ENCODE measurements around the gene CFAP74.

Gene CFAP74

GRCh38 chr1:1910651-1911331, 92.8 kb downstream of the CFAP74 start:
- H3K27me3 ChIP-seq (ENCODE audit: control insufficient read depth, insufficient read depth, low read length) = no peaks in the 10 kb centered on the region
- H3K4me3 ChIP-seq (ENCODE audit: low read length) = no peak overlapping the region
- no peaks in the 10 kb centered on the region for H3K36me3 ChIP-seq (ENCODE audit: control insufficient read depth, insufficient read depth, low read length)
- peaks cover 4% of the 10 kb centered on the region for H3K4me1 ChIP-seq (ENCODE audit: control insufficient read depth, insufficient read depth, low read length)
- H3K9ac ChIP-seq (ENCODE audit: low read length) = no peak overlapping the region
- no peak overlapping the region for H3K27ac ChIP-seq (ENCODE audit: low read depth, low read length)

- H3K36me3 ChIP-seq (ENCODE audit: control insufficient read depth, insufficient read depth, low read length) = no peaks in the 10 kb centered on the region
- no peak overlapping the region for H3K27ac ChIP-seq (ENCODE audit: low read depth, low read length)
- no peaks in the 10 kb centered on the region for H3K27me3 ChIP-seq (ENCODE audit: control insufficient read depth, insufficient read depth, low read length)
- peak overlapping the region; percentile 67 for H3K4me3 ChIP-seq (ENCODE audit: low read length)
- H3K9ac ChIP-seq (ENCODE audit: low read length) = no peak overlapping the region
- peaks cover 4% of the 10 kb centered on the region for H3K4me1 ChIP-seq (ENCODE audit: control insufficient read depth, insufficient read depth, low read length)
Measured at GRCh38 chr1:1910033-1910465, 93.5 kb downstream of the CFAP74 start.

- Histone ChIP-seq H3K4me3 (ENCODE audit: low read length) (peak overlapping the region; percentile 65), H3K4me1 (ENCODE audit: control insufficient read depth, insufficient read depth, low read length) (peaks cover 4% of the 10 kb centered on the region), H3K27me3 (ENCODE audit: control insufficient read depth, insufficient read depth, low read length) (no peaks in the 10 kb centered on the region), H3K36me3 (ENCODE audit: control insufficient read depth, insufficient read depth, low read length) (no peaks in the 10 kb centered on the region), H3K9ac (ENCODE audit: low read length) (peak overlapping the region; percentile 51), H3K27ac (ENCODE audit: low read depth, low read length) (peak overlapping the region; percentile 76)
Measured at GRCh38 chr1:1908506-1908791, 95.1 kb downstream of the CFAP74 start.

DNA sequence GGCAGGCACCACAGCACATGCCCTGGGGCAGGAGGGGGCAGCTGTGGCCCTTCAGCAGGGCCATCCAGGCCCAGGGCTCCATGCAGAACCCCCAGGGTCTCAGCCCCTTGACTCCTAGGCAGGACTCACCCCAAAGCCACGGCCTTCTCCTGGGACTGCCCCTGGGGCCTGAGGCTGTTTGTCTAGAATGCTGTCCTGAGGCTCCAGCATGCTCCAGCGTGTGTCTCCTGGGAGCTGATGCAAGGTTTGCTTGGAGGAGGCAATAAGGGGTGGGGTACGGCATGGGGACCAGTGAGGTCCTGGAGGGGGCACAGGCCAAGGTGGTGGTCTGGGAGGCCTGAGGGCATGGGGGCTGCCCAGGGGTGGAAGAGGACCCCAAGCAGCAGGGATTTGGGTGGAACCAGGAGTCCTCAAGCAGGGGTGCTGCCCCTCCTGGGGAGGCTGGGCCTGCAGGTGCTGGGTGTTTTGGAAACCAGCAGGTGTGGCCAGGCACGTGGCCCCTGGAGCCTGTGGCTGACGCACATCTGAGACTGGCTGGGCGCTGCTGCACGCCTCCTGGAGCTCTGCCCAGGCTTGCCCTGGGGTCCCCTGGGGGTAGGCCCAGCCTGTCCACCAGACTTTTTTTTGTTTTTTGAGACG, 96.4 kb downstream of the CFAP74 start:
- peaks cover 4% of the 10 kb centered on the region for H3K4me1 ChIP-seq (ENCODE audit: control insufficient read depth, insufficient read depth, low read length)
- H3K27ac ChIP-seq (ENCODE audit: low read depth, low read length) = no peak overlapping the region
- H3K36me3 ChIP-seq (ENCODE audit: control insufficient read depth, insufficient read depth, low read length) = no peaks in the 10 kb centered on the region
- no peak overlapping the region for H3K4me3 ChIP-seq (ENCODE audit: low read length)
- no peak overlapping the region for H3K9ac ChIP-seq (ENCODE audit: low read length)
- no peaks in the 10 kb centered on the region for H3K27me3 ChIP-seq (ENCODE audit: control insufficient read depth, insufficient read depth, low read length)

- H3K36me3 ChIP-seq (ENCODE audit: control insufficient read depth, insufficient read depth, low read length) = no peaks in the 10 kb centered on the region
- H3K4me1 ChIP-seq (ENCODE audit: control insufficient read depth, insufficient read depth, low read length) = peaks cover 4% of the 10 kb centered on the region
- no peak overlapping the region for H3K4me3 ChIP-seq (ENCODE audit: low read length)
- H3K27ac ChIP-seq (ENCODE audit: low read depth, low read length) = no peak overlapping the region
- no peak overlapping the region for H3K9ac ChIP-seq (ENCODE audit: low read length)
- H3K27me3 ChIP-seq (ENCODE audit: control insufficient read depth, insufficient read depth, low read length) = no peaks in the 10 kb centered on the region
Measured at GRCh38 chr1:1906185-1907097, 97.1 kb downstream of the CFAP74 start.

DNA sequence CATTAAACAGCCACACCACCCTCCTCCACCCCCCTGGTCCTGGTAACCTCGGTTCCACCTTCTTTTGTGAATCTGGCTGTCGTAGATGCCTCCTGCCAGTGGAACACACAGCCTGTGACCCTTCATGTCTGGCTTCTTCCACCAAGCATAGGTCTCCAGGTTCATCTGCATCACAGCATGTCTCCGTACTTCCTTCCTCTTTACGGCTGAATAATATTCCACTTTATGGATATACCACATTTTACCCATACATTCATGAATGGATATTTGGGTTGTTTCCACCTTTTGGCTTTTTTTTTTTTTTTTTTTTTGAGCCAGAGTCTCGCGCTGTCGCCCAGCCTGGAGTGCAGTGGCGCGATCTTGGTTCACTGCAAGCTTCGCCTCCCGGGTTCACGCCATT, 100.4 kb downstream of the CFAP74 start:
- peaks cover 3% of the 10 kb centered on the region for H3K4me1 ChIP-seq (ENCODE audit: control insufficient read depth, insufficient read depth, low read length)
- no peaks in the 10 kb centered on the region for H3K36me3 ChIP-seq (ENCODE audit: control insufficient read depth, insufficient read depth, low read length)
- no peaks in the 10 kb centered on the region for H3K27me3 ChIP-seq (ENCODE audit: control insufficient read depth, insufficient read depth, low read length)
- no peak overlapping the region for H3K4me3 ChIP-seq (ENCODE audit: low read length)
- no peak overlapping the region for H3K9ac ChIP-seq (ENCODE audit: low read length)
- no peak overlapping the region for H3K27ac ChIP-seq (ENCODE audit: low read depth, low read length)

GRCh38 chr1:1901641-1902294, 101.8 kb downstream of the CFAP74 start:
- no peak overlapping the region for H3K9ac ChIP-seq (ENCODE audit: low read length)
- no peaks in the 10 kb centered on the region for H3K36me3 ChIP-seq (ENCODE audit: control insufficient read depth, insufficient read depth, low read length)
- H3K27me3 ChIP-seq (ENCODE audit: control insufficient read depth, insufficient read depth, low read length) = no peaks in the 10 kb centered on the region
- no peaks in the 10 kb centered on the region for H3K4me1 ChIP-seq (ENCODE audit: control insufficient read depth, insufficient read depth, low read length)
- H3K4me3 ChIP-seq (ENCODE audit: low read length) = no peak overlapping the region
- no peak overlapping the region for H3K27ac ChIP-seq (ENCODE audit: low read depth, low read length)

- Histone ChIP-seq H3K4me1 (ENCODE audit: control insufficient read depth, insufficient read depth, low read length) (no peaks in the 10 kb centered on the region), H3K27me3 (ENCODE audit: control insufficient read depth, insufficient read depth, low read length) (no peaks in the 10 kb centered on the region), H3K27ac (ENCODE audit: low read depth, low read length) (no peak overlapping the region), H3K9ac (ENCODE audit: low read length) (no peak overlapping the region), H3K36me3 (ENCODE audit: control insufficient read depth, insufficient read depth, low read length) (no peaks in the 10 kb centered on the region), H3K4me3 (ENCODE audit: low read length) (no peak overlapping the region)
Measured at GRCh38 chr1:1900883-1901640, 102.5 kb downstream of the CFAP74 start.

- Histone ChIP-seq H3K36me3 (ENCODE audit: control insufficient read depth, insufficient read depth, low read length) (no peaks in the 10 kb centered on the region), H3K27ac (ENCODE audit: low read depth, low read length) (no peak overlapping the region), H3K27me3 (ENCODE audit: control insufficient read depth, insufficient read depth, low read length) (peaks cover 2% of the 10 kb centered on the region), H3K4me1 (ENCODE audit: control insufficient read depth, insufficient read depth, low read length) (no peaks in the 10 kb centered on the region), H3K4me3 (ENCODE audit: low read length) (no peak overlapping the region), H3K9ac (ENCODE audit: low read length) (no peak overlapping the region)
Measured at GRCh38 chr1:1899967-1900327, 103.6 kb downstream of the CFAP74 start.

DNA sequence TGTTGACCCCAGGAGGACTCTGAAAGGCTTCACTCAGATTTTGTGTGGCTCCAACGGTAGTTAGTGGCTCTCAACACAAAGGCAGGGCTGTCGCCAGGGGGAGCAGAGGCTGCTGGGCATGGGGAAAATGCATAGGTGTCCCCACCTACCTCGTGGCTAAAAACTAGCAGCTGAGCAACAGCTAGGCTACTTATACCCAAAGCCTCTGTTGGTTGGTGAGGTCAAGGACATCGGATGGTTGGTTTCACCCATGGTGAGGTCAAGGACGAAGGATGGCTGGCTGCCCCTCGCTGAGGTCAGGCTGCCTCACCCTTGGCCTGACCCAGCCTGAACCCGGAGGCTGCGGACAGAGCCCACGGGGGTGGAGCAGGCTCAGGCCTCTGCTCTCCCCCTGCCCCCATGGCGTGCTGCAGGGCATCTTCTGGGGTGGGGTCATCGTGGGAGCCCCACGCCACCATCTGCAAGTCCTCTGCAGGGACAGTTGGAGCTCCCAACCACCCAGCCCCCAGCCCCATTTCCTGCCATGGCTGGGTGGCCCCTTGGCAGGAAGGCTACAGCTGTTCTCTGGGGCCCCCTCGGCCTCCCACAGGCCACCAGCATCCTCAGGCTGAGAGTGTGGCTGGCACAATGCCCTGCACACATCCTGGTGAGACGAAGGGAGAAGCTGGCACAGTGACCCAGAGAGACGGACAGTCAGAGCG, 104.2 kb downstream of the CFAP74 start:
- Histone ChIP-seq H3K27ac (ENCODE audit: low read depth, low read length) (no peak overlapping the region), H3K9ac (ENCODE audit: low read length) (no peak overlapping the region), H3K4me1 (ENCODE audit: control insufficient read depth, insufficient read depth, low read length) (no peaks in the 10 kb centered on the region), H3K36me3 (ENCODE audit: control insufficient read depth, insufficient read depth, low read length) (no peaks in the 10 kb centered on the region), H3K27me3 (ENCODE audit: control insufficient read depth, insufficient read depth, low read length) (peaks cover 2% of the 10 kb centered on the region), H3K4me3 (ENCODE audit: low read length) (no peak overlapping the region)

GRCh38 chr1:1898246-1898933, 105.2 kb downstream of the CFAP74 start:
- no peaks in the 10 kb centered on the region for H3K36me3 ChIP-seq (ENCODE audit: control insufficient read depth, insufficient read depth, low read length)
- H3K27ac ChIP-seq (ENCODE audit: low read depth, low read length) = no peak overlapping the region
- peaks cover 2% of the 10 kb centered on the region for H3K27me3 ChIP-seq (ENCODE audit: control insufficient read depth, insufficient read depth, low read length)
- no peak overlapping the region for H3K4me3 ChIP-seq (ENCODE audit: low read length)
- H3K9ac ChIP-seq (ENCODE audit: low read length) = no peak overlapping the region
- H3K4me1 ChIP-seq (ENCODE audit: control insufficient read depth, insufficient read depth, low read length) = no peaks in the 10 kb centered on the region

Data from rectal smooth muscle tissue (tissue), 1 donor.